Aorta (tissue), 5 donors: ENCODE data around the gene MS4A15. TPM values are rescaled to one million over a fixed set of nuclear protein-coding genes. Genes with fewer than 3 reads are reported as not detected.
"Not testable (repeated sequence)": the region's sequence is repeated elsewhere in the genome, so short reads cannot be mapped to it uniquely, and the experiment has no call there.

Source experiments
- ATAC-seq: fragments of 200-7000 bp; cut with Tn5 transposase; one replicate; pipeline ENCODE4 v1.9.1; 2022; ENCODE audit warnings: moderate library complexity; ENCODE audit not compliant: low FRiP score
- DNase-seq, 2 donors: peaks; one replicate each; pipeline ENCODE4 v3.0.0-alpha.2; 2020
- H3K27ac ChIP-seq, 2 donors: one replicate each; pipeline ENCODE4 v1.5.1; 2013; ENCODE audit warnings: low read length in 2 of 2, mild to moderate bottlenecking in 2 of 2, moderate library complexity in 2 of 2, control low read depth in 1 of 2, inconsistent platforms in 1 of 2, low read depth in 1 of 2
- H3K27me3 ChIP-seq, 2 donors: one replicate each; pipeline ENCODE4 v1.6.1; 2013; ENCODE audit warnings: control low read depth in 1 of 2, low read length in 1 of 2, mild to moderate bottlenecking in 1 of 2, moderate library complexity in 1 of 2; ENCODE audit not compliant: insufficient read depth in 2 of 2, control insufficient read depth in 1 of 2
- H3K36me3 ChIP-seq, 2 donors: one replicate each; pipeline ENCODE4 v1.6.1; 2013; ENCODE audit warnings: control low read depth in 1 of 2, low read length in 1 of 2, mild to moderate bottlenecking in 1 of 2; ENCODE audit not compliant: insufficient read depth in 2 of 2, control insufficient read depth in 1 of 2
- H3K4me1 ChIP-seq, 2 donors: one replicate each; pipeline ENCODE4 v1.6.1; 2013; ENCODE audit warnings: low read length in 2 of 2, control low read depth in 1 of 2, mild to moderate bottlenecking in 1 of 2, moderate library complexity in 1 of 2; ENCODE audit not compliant: insufficient read depth in 2 of 2, control insufficient read depth in 1 of 2
- H3K4me3 ChIP-seq, 2 donors: one replicate each; pipeline ENCODE4 v1.5.1; 2013; ENCODE audit warnings: low read length in 2 of 2, control low read depth in 1 of 2, mild to moderate bottlenecking in 1 of 2
- H3K9me3 ChIP-seq: one replicate; pipeline ENCODE4 v1.6.1; 2013; ENCODE audit warnings: mild to moderate bottlenecking, low read length; ENCODE audit not compliant: control insufficient read depth
- WGBS, 2 donors: extraction: QIAGEN DNeasy Blood & Tissue Kit; methylation state at CpG; one replicate each; pipeline ENCODE4 v1.1.7; 2013; 5-methylcytosine and 5-hydroxymethylcytosine counted together
- intact Hi-C, 2 donors: fragments of 100-400 bp; cut with DNase I; formaldehyde crosslinking; loops; one replicate each; pipeline versions ENCODE4 v1.14.2 to v1.15.0; 2022
- long read RNA-seq, 2 donors: library from polyadenylated mRNA; unstranded; transcript quantifications; one replicate each; pipeline ENCODE4 v2.0.0, GENCODE V29; 2020 to 2021
- polyA plus RNA-seq, 2 donors: library from polyadenylated mRNA; stranded (reverse); fragments of 200-250 nt; gene quantifications; one replicate each; pipeline ENCODE4 v1.2.3, GENCODE V29; 2013
- total RNA-seq, 2 donors: library from RNA; stranded (reverse); fragmentation: NEBNext Ultra II Directional; extraction: Animal tissue kit (Norgen Biotek cat#: 25700); gene quantifications; one replicate each; pipeline ENCODE4 v1.2.1, GENCODE V29; 2021
- donor health status: healthy with polysubstance abuse.
- donor health status: Bipolar disorder and iron deficiency.
- donor health status: DM: no; HTN: no; CAD: no.
- donor health status: DM: no; HTN: no; CAD: no.
- donor health status: DM: yes; HTN: yes; CAD: no.

The MS4A15 gene
- total RNA-seq (not detected), polyA plus RNA-seq (under 1 TPM; 0.05 to 0.38 TPM)
- long read RNA-seq, donor 1 = 0 reads
- long read RNA-seq, donor 2 = 0 reads

- Histone ChIP-seq H3K4me1 (no peaks in the 10 kb centered on the region), H3K27me3 (no peaks in the 10 kb centered on the region), H3K4me3 (no peak within 1 kb of the TSS), H3K9me3 (peaks cover 6% of the 10 kb centered on the region), H3K36me3 (no peaks in the 10 kb centered on the region), H3K27ac (no peak within 1 kb of the TSS)
- intact Hi-C loops = no loop called here
- ATAC-seq (no peak), DNase-seq (peak in 1 of 2 donors; percentile 4)
- 52 to 66% methylated on average over 14 of the region's 14 CpGs for WGBS, 2 donors
Measured at GRCh38 chr11:60756307-60757032, at the start of gene MS4A15. Gene MS4A15, plus strand, starts transcription at chr11:60756867. Its CDS starts 6,867 bp downstream, at chr11:60763734.

GRCh38 chr11:60706931-60707330 is 49.7 kb upstream of the MS4A15 start:
- ATAC-seq (no peak), DNase-seq (no peak)
- no peaks in the 10 kb centered on the region for H3K36me3 ChIP-seq

GRCh38 chr11:60710482-60710881 is 46.2 kb upstream of the MS4A15 start:
- intact Hi-C loops = no loop called here
- H3K27me3 ChIP-seq = no peaks in the 10 kb centered on the region

More at GRCh38 chr11:60706931-60707330, 49.7 kb upstream of the MS4A15 start:
- H3K9me3 ChIP-seq = no peaks in the 10 kb centered on the region
- no peak overlapping the region for H3K27ac ChIP-seq
- no peaks in the 10 kb centered on the region for H3K4me1 ChIP-seq
- intact Hi-C loops = no loop called here
- WGBS, 2 donors = 69 to 70% methylated on average over 5 of the region's 5 CpGs
- H3K27me3 ChIP-seq = no peaks in the 10 kb centered on the region
- H3K4me3 ChIP-seq = no peak overlapping the region

GRCh38 chr11:60711276-60711675 is 45.4 kb upstream of the MS4A15 start:
- Histone ChIP-seq H3K27me3 (no peaks in the 10 kb centered on the region), H3K9me3 (no peaks in the 10 kb centered on the region), H3K36me3 (no peaks in the 10 kb centered on the region), H3K27ac (no peak overlapping the region), H3K4me1 (no peaks in the 10 kb centered on the region), H3K4me3 (no peak overlapping the region)
- 75 to 76% methylated on average over 4 of the region's 4 CpGs for WGBS, 2 donors
- no peak for ATAC-seq
- DNase-seq = no peak
- intact Hi-C loops = no loop called here

More at GRCh38 chr11:60710482-60710881, 46.2 kb upstream of the MS4A15 start:
- Histone ChIP-seq H3K27ac (no peak overlapping the region), H3K4me1 (no peaks in the 10 kb centered on the region), H3K4me3 (no peak overlapping the region), H3K36me3 (no peaks in the 10 kb centered on the region), H3K9me3 (no peaks in the 10 kb centered on the region)
- DNase-seq (no peak), ATAC-seq (no peak)
- WGBS, 2 donors = 68 to 74% methylated on average over 4 of the region's 4 CpGs

GRCh38 chr11:60713423-60713822 is 43.2 kb upstream of the MS4A15 start:
- intact Hi-C loops, DNase-seq, H3K27me3 ChIP-seq, H3K4me3 ChIP-seq, ATAC-seq, H3K27ac ChIP-seq, H3K4me1 ChIP-seq, H3K36me3 ChIP-seq, H3K9me3 ChIP-seq: not testable (repeated sequence)
- 82 to 83% methylated on average over 6 of the region's 6 CpGs for WGBS, 2 donors

GRCh38 chr11:60717956-60718355 is 38.7 kb upstream of the MS4A15 start:
- Histone ChIP-seq H3K27me3 (no peaks in the 10 kb centered on the region), H3K4me3 (no peak overlapping the region), H3K4me1 (no peaks in the 10 kb centered on the region), H3K36me3 (no peaks in the 10 kb centered on the region), H3K27ac (no peak overlapping the region), H3K9me3 (peaks cover 5% of the 10 kb centered on the region)
- DNase-seq (no peak), ATAC-seq (no peak)
- intact Hi-C loops = no loop called here
- 87 to 93% methylated on average over 5 of the region's 5 CpGs for WGBS, 2 donors

GRCh38 chr11:60718524-60719316 is 37.9 kb upstream of the MS4A15 start:
- WGBS, 2 donors = 84 to 87% methylated on average over 10 of the region's 10 CpGs
- peaks cover 5% of the 10 kb centered on the region for H3K9me3 ChIP-seq
- no peaks in the 10 kb centered on the region for H3K36me3 ChIP-seq
- intact Hi-C loops = no loop called here
- H3K27ac ChIP-seq = no peak overlapping the region
- no peaks in the 10 kb centered on the region for H3K27me3 ChIP-seq
- DNase-seq = no peak
- no peak overlapping the region for H3K4me3 ChIP-seq
- H3K4me1 ChIP-seq = no peaks in the 10 kb centered on the region
- ATAC-seq = no peak

- Histone ChIP-seq H3K4me1 (no peaks in the 10 kb centered on the region), H3K27me3 (no peaks in the 10 kb centered on the region), H3K36me3 (no peaks in the 10 kb centered on the region), H3K9me3 (peaks cover 5% of the 10 kb centered on the region), H3K4me3 (no peak overlapping the region), H3K27ac (no peak overlapping the region)
- ATAC-seq (no peak), DNase-seq (no peak)
- WGBS, 2 donors = 78 to 82% methylated on average over 4 of the region's 4 CpGs
- intact Hi-C loops = no loop called here
Measured at GRCh38 chr11:60719391-60719790, 37.3 kb upstream of the MS4A15 start.
